CD4-positive, alpha-beta T cell treated with Interleukin-4 for 4 hours (primary cell): Measurements from ENCODE around the gene ERVFRD-1.

Experiments used
- DNase-seq: peaks from one replicate; pipeline ENCODE4 v3.0.0-alpha.2; 2020

ERVFRD-1 gene, protein sequence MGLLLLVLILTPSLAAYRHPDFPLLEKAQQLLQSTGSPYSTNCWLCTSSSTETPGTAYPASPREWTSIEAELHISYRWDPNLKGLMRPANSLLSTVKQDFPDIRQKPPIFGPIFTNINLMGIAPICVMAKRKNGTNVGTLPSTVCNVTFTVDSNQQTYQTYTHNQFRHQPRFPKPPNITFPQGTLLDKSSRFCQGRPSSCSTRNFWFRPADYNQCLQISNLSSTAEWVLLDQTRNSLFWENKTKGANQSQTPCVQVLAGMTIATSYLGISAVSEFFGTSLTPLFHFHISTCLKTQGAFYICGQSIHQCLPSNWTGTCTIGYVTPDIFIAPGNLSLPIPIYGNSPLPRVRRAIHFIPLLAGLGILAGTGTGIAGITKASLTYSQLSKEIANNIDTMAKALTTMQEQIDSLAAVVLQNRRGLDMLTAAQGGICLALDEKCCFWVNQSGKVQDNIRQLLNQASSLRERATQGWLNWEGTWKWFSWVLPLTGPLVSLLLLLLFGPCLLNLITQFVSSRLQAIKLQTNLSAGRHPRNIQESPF

DNA sequence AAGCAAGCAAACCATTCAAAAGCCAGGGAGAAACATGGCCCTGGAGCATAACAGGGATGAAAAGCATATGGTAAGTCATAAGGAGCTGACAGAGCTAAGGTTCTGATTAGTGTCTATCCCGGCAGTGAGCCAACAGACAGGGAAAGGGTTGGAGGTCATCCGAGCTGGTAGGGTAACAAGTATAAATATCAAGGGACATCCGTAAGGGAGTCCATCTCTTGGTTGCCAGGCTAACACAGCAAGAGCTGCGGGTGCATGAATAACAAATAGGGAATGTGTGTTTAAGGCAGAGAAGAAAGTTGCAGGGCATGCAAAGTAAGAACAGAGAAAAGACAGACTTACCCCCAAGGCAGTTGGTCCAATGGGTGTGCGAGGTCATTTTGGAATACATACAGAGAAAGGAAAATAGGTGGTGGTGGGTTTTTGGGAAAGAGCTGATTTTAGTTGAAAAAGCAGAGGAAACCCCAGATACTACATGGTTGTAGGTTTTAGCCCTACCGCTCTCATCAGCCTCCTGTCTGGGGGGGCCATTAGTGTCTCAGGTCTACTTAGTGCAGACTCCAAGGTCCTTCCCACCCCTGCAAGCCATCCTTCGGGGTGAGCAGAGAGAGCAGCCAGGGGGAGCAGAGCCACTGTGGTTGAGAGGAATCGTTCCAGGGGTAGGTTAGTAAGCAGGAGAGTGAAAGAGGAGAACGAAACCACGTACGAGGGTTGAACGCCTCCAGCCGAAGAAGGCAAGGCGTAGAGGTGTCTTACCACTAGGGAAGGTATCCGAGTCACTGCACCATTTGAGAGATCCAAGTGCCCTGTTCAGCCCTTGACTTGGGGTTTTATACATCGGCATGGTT, at the start of gene ERVFRD-1:
Gene ERVFRD-1, minus strand, starts transcription at position 805 of the 848 bp plus-strand sequence. CDS start 6,415 bp downstream, outside the sequence.
- DNase-seq = no peak

DNA sequence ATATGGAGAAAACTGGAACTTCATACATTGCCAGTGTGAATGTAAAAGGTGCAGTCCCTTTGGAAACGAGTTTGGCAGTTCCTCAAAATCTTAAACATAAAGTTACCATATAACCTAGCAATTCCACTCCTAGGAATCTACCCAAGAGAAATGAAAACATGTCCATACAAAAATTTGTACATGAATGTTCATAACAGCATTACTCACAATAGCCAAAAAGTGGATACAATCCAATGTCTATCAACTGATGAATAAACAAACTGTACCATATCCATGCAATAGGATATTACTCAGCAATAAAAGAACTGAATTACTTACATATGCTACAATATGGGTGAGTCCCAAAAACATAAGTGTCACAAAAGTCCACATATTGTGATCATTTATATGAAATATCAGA, 48.7 kb upstream of the ERVFRD-1 start:
- DNase-seq = no peak

DNA sequence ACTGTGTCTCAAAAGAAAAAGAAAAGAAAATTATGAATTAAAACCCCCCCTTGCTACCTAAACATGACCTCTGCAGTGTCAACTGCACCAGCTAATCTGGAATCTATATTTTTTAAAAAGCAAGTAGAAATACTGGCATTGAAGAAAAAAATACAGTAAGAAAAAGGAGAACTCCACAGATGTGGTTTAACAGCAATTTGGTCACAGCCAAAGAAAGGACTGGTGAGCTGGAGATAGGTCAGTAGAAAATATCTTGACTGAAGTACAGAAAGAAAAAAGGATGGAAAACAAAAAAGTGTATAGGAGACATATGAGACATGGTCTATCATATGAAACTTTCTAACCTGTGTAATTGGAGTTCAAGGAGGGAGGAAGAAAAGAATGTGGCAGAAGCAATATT, 44.1 kb upstream of the ERVFRD-1 start:
- DNase-seq = no peak

DNA sequence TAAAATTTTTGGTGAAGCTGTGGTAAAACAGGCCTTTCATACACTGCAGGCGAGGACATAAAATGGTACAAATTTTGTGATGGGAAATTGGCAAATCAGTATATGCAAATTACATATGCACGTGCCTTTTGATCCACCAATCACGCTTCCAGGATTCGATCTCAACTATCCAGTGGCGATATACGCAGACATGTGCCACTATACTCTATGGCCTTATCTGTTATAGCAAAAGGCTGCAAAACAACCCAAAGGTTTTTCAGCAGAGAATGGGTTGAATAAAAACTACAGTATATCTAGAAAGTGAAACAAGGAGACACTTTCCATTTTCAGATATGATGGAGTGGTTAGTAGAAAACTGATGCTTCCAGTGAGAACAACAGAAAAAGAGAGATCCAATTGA, 41.9 kb upstream of the ERVFRD-1 start:
- DNase-seq = no peak

DNA sequence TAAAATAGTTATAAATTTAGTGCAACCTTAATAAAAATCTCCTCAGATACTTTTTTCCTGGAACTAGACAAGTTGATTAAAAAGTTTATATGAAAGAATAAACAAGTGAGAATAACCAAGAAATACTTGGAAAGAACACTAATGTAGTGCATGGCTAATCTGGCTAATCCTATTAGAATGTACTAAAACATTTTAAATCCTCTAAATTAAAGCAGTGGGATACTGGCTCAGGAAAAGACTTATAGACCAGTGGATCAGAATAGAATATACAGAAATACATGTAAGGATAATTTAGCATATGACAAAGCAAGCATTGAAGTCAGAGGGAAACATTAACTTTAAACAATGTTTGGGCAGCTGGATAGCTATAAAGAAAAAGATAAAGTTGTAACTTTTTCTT, 41.1 kb upstream of the ERVFRD-1 start:
- no peak for DNase-seq

DNA sequence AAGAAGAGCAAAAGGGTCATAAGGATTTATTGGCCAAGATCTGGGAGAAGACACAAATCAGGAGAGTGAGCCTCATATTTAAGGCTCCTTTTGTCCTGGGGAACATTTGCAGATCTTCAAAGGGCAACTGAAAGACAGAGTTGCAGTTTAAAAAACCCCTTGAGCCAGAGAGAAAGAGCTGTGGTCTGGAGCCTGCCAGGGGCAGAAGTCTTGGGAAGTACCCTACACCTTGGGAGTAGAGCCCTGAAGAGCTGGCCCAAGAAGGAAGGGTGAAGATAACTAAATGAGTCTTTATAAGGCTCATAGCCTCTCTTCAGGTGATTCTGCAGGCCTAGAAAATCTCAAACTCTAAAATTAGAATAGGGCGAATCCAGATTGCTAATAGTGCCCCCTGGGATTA, 40.0 kb upstream of the ERVFRD-1 start:
- DNase-seq = no peak

DNA sequence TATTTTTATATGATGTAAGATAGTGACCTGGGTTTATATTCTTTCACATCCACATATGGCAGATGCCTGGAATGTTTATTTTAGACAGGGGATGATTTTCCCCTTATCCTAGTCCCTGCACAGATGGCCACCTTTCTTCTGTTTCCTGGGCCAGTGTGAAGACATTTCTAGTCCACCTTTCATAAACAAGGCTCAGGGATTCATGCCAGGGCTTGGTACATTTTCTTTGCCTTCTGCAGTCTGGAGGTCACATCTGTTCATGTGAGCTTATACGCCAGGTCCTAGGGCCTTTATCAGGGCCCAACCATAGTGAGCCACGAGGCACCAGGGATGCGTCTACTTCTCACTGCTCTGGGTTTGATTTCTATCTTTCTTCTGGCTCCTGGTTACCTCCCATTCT, 38.0 kb upstream of the ERVFRD-1 start:
- no peak for DNase-seq

DNA sequence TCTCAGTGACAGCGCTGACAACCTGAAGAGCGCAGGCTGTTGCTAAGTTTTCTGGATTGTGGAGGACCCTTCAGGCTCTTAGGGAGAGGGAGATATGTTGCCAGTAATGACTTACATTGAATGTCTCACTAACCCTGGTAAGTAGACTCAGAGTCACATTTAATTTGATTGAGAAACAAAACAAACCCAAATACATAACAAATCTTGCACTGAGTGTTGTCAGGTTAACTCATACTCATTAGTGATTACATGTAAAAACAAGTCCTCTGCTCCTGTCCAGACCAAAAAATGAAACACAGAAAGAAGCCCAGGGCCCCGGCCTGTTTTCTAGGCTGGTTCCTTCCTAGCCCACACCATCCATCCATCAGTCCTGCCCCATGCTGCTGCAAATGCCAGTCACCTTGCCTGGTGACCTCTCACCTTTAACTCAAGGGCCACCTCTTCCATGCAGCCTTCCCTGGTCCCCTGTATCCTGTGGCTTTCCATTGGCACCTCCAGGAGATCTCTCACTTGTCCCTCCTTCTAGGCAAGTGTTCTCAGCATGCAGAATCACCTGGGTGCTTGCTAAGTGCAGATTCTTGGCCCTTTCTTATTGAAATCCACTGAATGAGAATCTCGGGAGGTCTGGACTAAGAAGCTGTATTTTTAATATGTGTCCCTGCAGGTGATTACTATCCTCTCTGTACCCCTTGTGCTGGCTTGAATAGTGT, 34.7 kb upstream of the ERVFRD-1 start:
- DNase-seq = no peak

DNA sequence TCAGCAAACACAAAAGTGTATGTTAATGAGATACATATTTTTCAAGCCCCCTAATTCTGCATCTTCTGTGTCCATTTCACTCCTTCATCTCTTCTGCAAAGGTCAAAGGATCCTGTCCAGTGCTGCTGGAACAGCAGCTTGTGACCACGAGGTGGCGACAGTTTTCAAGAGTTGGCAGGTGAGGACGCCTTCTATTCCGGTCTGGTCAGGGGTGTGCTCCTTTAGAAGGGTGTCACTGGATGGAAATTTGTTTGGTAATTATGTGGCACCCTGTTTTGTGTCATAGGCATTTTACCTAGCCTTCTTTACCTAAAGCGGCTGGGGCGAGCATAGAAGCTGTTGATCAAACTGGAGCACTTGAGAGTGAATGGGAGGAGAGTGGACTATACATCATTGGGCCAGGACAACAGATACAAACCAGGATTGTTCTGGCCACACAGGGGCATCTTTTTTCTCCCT, 32.9 kb upstream of the ERVFRD-1 start:
- peak; percentile 78 for DNase-seq

DNA sequence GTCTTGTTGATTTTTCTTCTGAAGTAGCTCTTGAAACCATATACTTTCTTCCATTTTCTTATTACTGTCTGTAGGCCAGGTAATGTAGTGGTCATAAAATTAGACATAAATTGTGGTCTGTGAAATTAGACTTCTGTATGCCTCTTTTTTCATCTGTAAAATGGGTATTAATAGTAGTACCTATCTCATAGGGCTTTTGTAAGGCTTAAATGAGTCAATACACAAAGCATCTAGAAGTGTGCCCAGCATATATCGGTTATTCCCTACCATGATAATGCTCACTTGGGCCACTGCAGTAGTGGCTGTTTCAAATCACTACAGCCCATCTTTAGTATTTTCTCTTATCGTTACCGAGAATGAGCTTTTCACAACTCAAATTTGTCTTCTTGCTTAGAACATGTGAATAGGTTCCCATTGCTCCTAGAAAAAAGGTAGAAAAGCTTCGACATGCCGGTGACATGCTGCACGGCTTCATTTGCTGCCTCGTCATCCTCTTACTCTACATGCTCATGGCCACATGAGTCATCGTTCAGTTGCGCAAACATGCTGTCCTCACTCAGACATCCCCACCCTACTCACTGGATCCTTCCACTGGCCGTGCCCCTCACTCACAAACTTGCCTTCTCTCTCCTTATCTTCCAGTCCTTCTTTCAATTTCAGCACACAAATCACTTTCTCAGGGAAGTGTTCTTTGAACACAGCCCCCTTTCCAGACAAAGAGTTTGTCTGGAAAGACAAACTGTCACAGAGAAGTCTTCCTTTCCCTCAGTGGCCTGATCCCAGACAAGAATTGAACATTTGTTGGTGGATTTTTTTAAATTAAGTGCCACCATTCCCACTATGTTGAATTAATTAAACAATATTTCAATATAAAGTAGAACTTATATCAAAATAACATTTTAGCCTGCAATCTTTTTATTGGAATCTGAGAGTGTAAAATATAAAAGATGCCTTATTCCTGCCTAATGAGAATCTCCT, 32.2 kb upstream of the ERVFRD-1 start:
- no peak for DNase-seq

DNA sequence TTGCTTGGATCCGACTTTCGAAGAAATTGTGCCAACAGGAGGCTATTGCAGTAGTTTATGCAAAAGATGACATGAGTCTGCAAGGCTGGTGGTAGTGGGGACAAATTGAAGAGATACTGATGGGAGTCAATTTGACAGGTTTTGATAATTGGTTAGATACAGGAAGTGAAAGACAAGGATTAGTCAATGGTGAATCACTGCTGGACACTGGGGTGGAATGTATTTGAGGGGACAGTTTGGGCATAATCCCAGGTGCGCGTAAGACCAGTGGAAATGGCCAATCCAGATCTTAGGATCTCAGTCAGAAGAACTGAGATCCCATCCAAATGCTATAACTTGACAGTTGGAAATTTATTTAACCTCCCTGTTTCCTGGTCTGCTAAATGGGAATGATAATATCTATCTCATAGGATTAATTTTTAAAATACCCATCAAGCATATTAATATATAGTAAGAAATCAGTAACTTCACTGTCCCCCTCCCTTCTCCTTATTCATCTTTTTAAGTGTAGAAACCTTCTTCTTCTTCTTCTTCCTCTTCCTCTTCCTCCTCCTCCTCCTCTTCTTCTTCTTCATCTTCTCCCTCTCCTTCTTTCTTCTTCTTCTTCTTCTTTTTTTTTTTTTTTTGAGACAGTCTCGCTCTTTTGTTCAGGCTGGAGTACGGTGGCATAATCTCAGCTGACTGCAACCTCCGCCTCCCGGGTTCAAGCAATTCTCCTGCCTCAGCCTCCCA, 30.9 kb upstream of the ERVFRD-1 start:
- no peak for DNase-seq

DNA sequence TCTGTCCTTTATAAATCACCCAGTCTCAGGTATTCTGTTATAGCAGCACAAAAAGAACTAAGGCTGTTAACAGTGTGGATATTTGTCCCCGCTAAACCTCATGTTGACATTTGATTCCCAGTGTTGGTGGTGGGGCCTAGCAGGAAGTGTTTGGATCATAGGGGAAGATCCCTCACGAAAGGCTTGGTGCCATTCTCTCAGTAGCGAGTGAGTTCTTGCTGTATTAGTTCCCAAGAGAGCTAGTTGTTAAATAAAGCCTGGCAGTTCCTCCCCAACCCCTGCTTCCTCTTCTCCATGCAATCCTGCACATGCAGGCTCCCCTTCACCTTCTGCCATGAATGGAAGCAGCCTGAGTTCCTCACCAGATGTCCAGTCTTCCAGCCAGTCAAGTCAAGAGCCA, 29.8 kb upstream of the ERVFRD-1 start:
- no peak for DNase-seq

DNA sequence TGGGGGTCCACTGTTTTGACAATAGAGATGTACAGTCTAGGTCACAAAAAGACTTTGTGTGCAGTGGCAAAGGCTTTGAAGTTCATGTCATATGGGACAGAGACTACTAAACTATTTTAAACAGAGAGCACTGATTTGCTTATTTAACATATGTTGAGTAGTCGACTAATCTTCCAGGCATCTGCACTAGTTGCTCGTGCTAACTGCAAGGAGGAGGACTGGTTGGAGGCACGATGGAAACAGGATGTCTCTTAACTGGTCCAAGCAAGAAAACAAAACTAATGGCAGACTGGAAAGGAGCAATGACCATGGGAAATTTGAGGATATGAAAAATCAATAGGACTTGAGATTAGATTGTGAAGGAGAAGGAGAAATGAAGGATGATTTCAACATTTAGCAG, 28.5 kb upstream of the ERVFRD-1 start:
- DNase-seq = no peak

DNA sequence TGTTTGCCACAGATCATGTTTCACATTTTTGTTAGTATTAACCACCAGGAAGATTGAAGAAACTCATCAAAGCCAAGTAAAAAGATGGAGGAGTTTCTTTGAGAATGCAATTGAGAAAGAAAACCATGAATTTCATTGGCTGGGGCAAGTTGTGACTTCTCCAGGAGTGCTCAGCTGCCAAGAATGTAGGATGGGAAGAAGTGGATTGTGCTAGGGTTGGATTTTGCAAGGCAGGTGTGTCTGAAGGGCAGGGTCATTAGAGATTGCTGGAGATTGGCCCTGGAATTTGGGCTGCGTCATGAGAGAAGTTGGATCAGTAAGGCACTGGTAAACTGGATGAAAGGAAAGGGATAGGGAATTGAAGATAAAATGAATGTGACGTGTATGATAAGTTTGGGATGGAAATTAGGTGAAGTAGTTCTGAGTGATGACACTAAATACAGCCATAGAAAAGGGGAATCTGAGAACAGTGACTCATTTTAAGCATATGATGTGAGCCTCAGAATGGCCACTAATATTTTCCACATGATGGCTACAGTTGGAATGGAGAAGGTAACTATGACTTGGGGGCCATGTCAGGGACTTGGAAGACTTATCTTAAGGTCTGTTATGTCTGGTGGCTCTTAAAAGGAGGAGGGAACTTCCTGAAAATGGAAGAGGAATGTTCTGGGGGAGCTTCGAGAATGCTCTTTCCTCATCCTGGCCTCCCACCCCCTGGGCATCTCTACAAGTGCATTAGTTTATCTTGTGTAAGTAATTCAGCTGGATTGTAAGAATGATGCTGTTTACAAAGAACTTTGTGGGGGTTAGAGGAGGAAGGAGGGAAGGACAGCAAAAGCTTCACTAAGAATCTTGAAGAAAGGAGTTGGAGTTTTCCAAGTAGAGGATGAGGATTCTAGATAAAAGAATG, 27.8 kb upstream of the ERVFRD-1 start:
- no peak for DNase-seq

DNA sequence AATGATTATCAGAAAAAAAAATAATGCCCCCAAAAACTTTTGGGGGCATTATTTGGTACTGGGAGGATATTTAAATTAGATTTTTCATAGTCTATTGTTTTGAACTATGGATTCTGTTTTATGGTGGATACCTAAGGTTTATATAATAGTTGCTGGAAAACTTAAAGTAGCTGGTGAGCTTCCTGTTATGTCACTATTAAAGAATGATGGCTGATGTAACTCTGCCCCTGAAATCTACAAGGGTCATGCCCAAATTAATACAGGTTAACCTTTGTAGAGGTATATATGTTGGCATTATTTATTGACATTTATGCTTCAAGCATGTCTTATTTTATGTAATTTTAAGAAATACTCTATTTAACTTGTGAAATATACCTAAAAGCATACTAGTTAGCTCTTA, 25.3 kb upstream of the ERVFRD-1 start:
- DNase-seq = no peak

DNA sequence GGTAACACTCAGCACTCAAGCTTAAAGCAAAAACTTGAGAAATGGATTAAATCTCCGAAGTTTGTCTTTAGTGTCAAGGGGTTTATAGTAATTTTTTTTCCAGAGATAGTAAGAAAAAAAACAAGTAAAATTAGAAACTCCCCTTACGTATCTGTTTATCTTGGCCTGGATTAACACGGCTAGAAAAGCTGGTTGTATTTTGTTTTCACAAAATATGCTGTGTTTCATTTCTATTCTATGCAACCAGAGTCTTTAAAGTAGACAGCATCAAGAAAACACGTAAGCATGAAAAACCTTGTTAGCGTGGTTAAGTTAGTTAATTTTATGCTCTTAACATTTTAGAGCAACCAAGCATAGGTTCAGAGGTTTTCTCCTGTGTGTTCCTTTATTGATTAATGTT, 21.8 kb upstream of the ERVFRD-1 start:
- no peak for DNase-seq

DNA sequence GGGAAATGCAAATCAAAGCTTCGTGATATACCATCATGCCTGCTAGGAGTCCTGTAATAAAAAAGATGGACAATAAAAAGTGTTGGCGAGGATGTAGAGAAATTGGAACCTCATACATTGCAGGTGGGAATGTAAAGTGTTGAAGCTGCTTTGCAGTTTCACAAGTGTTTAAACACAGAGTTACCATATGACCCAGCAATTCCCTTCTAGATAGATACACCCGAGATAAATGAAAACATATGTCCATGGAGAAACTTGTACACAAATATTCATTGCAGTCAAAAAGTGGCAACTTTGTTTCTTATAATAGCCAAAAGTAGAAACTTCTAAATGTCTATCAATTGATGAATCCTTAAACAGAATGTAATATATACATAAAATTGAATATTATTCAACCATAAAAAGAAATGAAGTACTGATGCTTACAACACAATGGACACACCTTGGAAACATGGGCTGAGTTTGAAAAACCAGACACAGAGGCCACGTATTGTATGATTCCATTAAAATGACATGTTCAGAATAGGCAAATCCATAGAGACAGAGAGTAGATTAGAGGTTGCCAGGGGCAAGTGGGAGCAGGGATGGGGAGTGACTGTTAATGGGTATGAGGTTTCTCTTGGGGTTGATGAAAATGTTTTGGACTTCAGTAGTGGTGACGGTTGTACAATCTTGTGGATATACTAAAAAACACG, 20.8 kb upstream of the ERVFRD-1 start:
- DNase-seq = no peak

DNA sequence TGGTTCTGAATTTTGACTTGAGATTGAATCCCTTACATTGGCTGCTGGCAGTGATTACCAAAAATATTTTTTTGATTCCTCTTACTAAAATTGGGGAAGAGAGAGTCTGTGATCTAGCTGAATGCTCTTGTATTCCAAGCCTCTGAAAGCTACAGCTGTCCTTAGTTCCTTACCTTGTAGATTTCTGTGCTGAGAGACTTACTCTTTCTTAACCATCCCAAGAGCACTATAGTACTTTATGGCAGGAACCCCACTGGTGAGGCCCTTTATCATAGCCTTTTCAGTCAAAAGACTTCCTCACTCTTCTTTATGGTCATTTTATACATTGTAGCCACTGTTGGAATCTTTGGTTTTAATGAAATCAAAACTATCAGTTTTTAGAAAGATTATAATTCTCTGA, 19.1 kb upstream of the ERVFRD-1 start:
- DNase-seq = no peak

DNA sequence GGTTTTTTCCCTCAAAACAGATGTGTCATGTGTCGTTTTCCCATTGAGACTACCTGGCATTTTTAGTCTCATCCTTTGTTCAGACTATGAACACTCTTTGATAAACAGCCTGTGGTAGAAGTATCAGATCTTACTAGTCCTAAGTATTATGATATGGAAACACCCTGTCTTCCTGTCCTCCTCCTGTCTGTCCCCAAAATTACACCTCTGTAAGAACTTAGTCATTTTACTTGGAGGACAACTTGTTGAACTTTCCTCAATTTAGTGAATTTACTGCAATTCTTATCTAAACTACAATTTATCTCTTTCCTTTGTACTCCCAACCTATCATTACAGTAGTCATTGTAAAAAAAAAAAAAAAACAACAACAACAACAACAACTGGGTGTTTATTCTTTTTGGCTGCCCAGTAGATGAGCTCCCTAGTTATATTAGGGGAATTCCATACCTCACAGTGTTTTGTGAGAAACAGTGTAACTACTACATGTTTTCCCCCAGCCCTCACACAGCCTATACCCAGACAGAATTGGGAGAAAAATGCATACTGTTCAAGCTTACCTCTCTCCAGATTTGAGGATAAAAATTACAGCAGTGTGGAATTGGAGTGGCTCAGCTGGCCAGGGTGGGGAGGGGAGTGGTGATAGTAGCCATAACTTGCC, 18.5 kb upstream of the ERVFRD-1 start:
- DNase-seq = no peak
